Natural killer cell (primary cell): ENCODE measurements around the gene FOCAD. TPM values are rescaled to one million over a fixed set of nuclear protein-coding genes. Genes with fewer than 3 reads are reported as not detected.

ENCODE experiments used
- ATAC-seq, 3 donors: fragments of 150-1000 bp in 2 of 3; fragments of 200-7000 bp in 1 of 3; cut with Tn5 transposase; 1 replicate in 1 of 3; 2 replicates in 2 of 3; pipeline ENCODE4 v1.10.0; 2021; ENCODE audit warnings: mild to moderate bottlenecking in 2 of 3, moderate library complexity in 2 of 3
- DNase-seq, 2 donors: peaks; one replicate each; pipeline versions ENCODE4 v3.0.0 to v3.0.0-alpha.2; 2013 to 2021; ENCODE audit warnings: mixed read lengths in 1 of 2
- H3K27ac ChIP-seq: one replicate; pipeline ENCODE4 v1.5.1; 2013; ENCODE audit warnings: mild to moderate bottlenecking, low read length
- H3K27me3 ChIP-seq: one replicate; pipeline ENCODE4 v1.6.1; 2013; ENCODE audit warnings: low read length; ENCODE audit not compliant: control insufficient read depth, insufficient read depth
- H3K36me3 ChIP-seq: one replicate; pipeline ENCODE4 v1.6.1; 2013; ENCODE audit warnings: low read length; ENCODE audit not compliant: control insufficient read depth, insufficient read depth
- H3K4me1 ChIP-seq: one replicate; pipeline ENCODE4 v1.6.1; 2013; ENCODE audit warnings: low read length; ENCODE audit not compliant: control insufficient read depth, insufficient read depth
- H3K4me3 ChIP-seq: one replicate; pipeline ENCODE4 v1.5.1; 2013; ENCODE audit warnings: low read length
- H3K9me3 ChIP-seq: one replicate; pipeline ENCODE4 v1.6.1; 2013; ENCODE audit warnings: low read length; ENCODE audit not compliant: control insufficient read depth, insufficient read depth
- H3K27ac Mint-ChIP-seq, 2 donors: one replicate each; pipeline ENCODE4 v1.8.0; 2022; ENCODE audit warnings: mild to moderate bottlenecking in 2 of 2, mixed read lengths in 2 of 2, moderate library complexity in 1 of 2
- H3K27me3 Mint-ChIP-seq, 2 donors: one replicate each; pipeline ENCODE4 v1.8.0; 2022; ENCODE audit warnings: low read depth in 2 of 2, mixed read lengths in 2 of 2
- H3K36me3 Mint-ChIP-seq: one replicate; pipeline ENCODE4 v1.8.0; 2022; ENCODE audit warnings: mixed read lengths
- H3K4me1 Mint-ChIP-seq, 2 donors: one replicate each; pipeline ENCODE4 v1.8.0; 2022; ENCODE audit warnings: mixed read lengths in 2 of 2
- H3K4me3 Mint-ChIP-seq: one replicate; pipeline ENCODE4 v1.8.0; 2022; ENCODE audit warnings: mild to moderate bottlenecking, moderate library complexity, mixed read lengths
- H3K9me3 Mint-ChIP-seq, 2 donors: one replicate each; pipeline ENCODE4 v1.8.0; 2022; ENCODE audit warnings: mixed read lengths in 2 of 2
- CTCF ChIP-seq: fragments of 200-600 bp; IDR thresholded peaks from one replicate; pipeline ENCODE4 v1.8.0; 2022; ENCODE audit warnings: antibody characterized with exemption
- WGBS: methylation state at CpG from one replicate; pipeline ENCODE4 v1.1.7; 2013; ENCODE audit warnings: missing lambda C conversion rate; ENCODE audit not compliant: insufficient coverage; 5-methylcytosine and 5-hydroxymethylcytosine counted together
- intact Hi-C: fragments of 100-400 bp; cut with micrococcal nuclease; formaldehyde crosslinking; loops from one replicate; pipeline ENCODE4 v1.14.2; 2022
- total RNA-seq, 4 donors: library from RNA; stranded (reverse); fragments of 120-200 nt in 1 of 4; gene quantifications; one replicate each; pipeline versions ENCODE4 v1.2.3 to v1.2.4, GENCODE V29; 2013 to 2022

The FOCAD gene
- total RNA-seq, 3 donors from 2014 or later (not counting 1 experiment from before 2014, with no cell fraction given) = 15.1 to 27.6 (median 18.8) TPM

GRCh38 chr9:20781092-20781491 is 97.0 kb downstream of the FOCAD start:
- H3K4me1 ChIP-seq = no peaks in the 10 kb centered on the region
- H3K4me3 ChIP-seq = no peak overlapping the region
- Mint-ChIP-seq H3K36me3 (peaks cover 7% of the 10 kb centered on the region), H3K27me3 (no peaks in the 10 kb centered on the region), H3K27ac (no peak overlapping the region), H3K4me1 (peaks cover 0 to 7% of the 10 kb centered on the region in 2 donors), H3K4me3 (no peak overlapping the region), H3K9me3 (no peaks in the 10 kb centered on the region)
- H3K9me3 ChIP-seq = no peaks in the 10 kb centered on the region
- no peak overlapping the region for H3K27ac ChIP-seq
- ATAC-seq (no peak), DNase-seq (no peak)
- H3K36me3 ChIP-seq = peaks cover 5% of the 10 kb centered on the region
- no peaks in the 10 kb centered on the region for H3K27me3 ChIP-seq
- intact Hi-C loops = no loop called here
- no peak for TF ChIP-seq CTCF

- H3K27ac ChIP-seq = no peak overlapping the region
- WGBS = 99% methylated on average over 4 of the region's 5 CpGs
- no peaks in the 10 kb centered on the region for H3K27me3 Mint-ChIP-seq
- no peak overlapping the region for H3K4me3 Mint-ChIP-seq
- no peaks in the 10 kb centered on the region for H3K4me1 ChIP-seq
- H3K4me3 ChIP-seq = no peak overlapping the region
- H3K36me3 Mint-ChIP-seq = peaks cover 7% of the 10 kb centered on the region
- peaks cover 0 to 7% of the 10 kb centered on the region in 2 donors for H3K4me1 Mint-ChIP-seq
- no peak for TF ChIP-seq CTCF
- no peaks in the 10 kb centered on the region for H3K9me3 ChIP-seq
- H3K27me3 ChIP-seq = no peaks in the 10 kb centered on the region
- peaks cover 5% of the 10 kb centered on the region for H3K36me3 ChIP-seq
- intact Hi-C loops = no loop called here
- no peaks in the 10 kb centered on the region for H3K9me3 Mint-ChIP-seq
- DNase-seq (no peak), ATAC-seq (no peak)
- no peak overlapping the region for H3K27ac Mint-ChIP-seq
These were observed 98.2 kb downstream of the FOCAD start for GRCh38 chr9:20782289-20782688.

- no peaks in the 10 kb centered on the region for H3K27me3 ChIP-seq
- Mint-ChIP-seq H3K27me3 (no peaks in the 10 kb centered on the region), H3K4me1 (peaks cover 0 to 7% of the 10 kb centered on the region in 2 donors), H3K4me3 (no peak overlapping the region), H3K9me3 (no peaks in the 10 kb centered on the region), H3K27ac (no peak overlapping the region), H3K36me3 (peaks cover 7% of the 10 kb centered on the region)
- no peaks in the 10 kb centered on the region for H3K4me1 ChIP-seq
- intact Hi-C loops = no loop called here
- no peak for ATAC-seq
- no peak for TF ChIP-seq CTCF
- no peaks in the 10 kb centered on the region for H3K9me3 ChIP-seq
- no peak for DNase-seq
- WGBS = no CpG with 5 or more reads among the region's 3 CpGs
- H3K36me3 ChIP-seq = peaks cover 5% of the 10 kb centered on the region
- no peak overlapping the region for H3K4me3 ChIP-seq
- H3K27ac ChIP-seq = no peak overlapping the region
These were observed 99.3 kb downstream of the FOCAD start for GRCh38 chr9:20783057-20784038.
